ENCODE measurements around the gene SPATA4.

SPATA4 gene

GRCh38 chr4:176187624-176188023 lies 7.8 kb downstream of the SPATA4 start:
- Histone ChIP-seq H3K18ac (ENCODE audit: low read length) (no peak overlapping the region), H3K4me3 (ENCODE audit: low read depth, low read length) (no peak overlapping the region), H3K9me3 (ENCODE audit: insufficient read depth, low read depth, low read length) (no peaks in the 10 kb centered on the region), H3K14ac (ENCODE audit: low read length) (no peak overlapping the region), H3K79me1 (ENCODE audit: low read length) (no peaks in the 10 kb centered on the region), H3K4me2 (ENCODE audit: low read length) (no peak overlapping the region), H3K79me2 (ENCODE audit: control insufficient read depth, insufficient read depth, low read length, poor library complexity) (no peaks in the 10 kb centered on the region), H4K12ac (ENCODE audit: low read depth, low read length) (no peak overlapping the region), H2AFZ (ENCODE audit: insufficient read depth, low read length, poor library complexity) (no peak overlapping the region), H3K4me1 (ENCODE audit: control insufficient read depth in 1 of 2, insufficient read depth in 2 of 2, low read length in 2 of 2) (no peaks in the 10 kb centered on the region), H2BK5ac (ENCODE audit: low read depth, low read length, poor library complexity) (no peak overlapping the region), H3K9ac (ENCODE audit: low read length) (no peak overlapping the region), H4K8ac (ENCODE audit: low read depth, low read length) (no peak overlapping the region), H3K27ac (ENCODE audit: low read depth, low read length) (no peak overlapping the region), H3K36me3 (ENCODE audit: control insufficient read depth in 1 of 2, insufficient read depth in 2 of 2, low read length in 2 of 2) (no peaks in the 10 kb centered on the region), H4K91ac (ENCODE audit: low read depth, low read length) (no peak overlapping the region), H3K23ac (ENCODE audit: low read length) (no peak overlapping the region), H2BK120ac (ENCODE audit: insufficient read depth, low read length, poor library complexity) (no peak overlapping the region), H3K27me3 (ENCODE audit: insufficient read depth, low read length) (no peaks in the 10 kb centered on the region), H3K4ac (ENCODE audit: low read depth, low read length) (no peak overlapping the region), H2BK12ac (ENCODE audit: low read length) (no peak overlapping the region), H2AK5ac (ENCODE audit: low read length) (no peak overlapping the region)
- DNase-seq, result peak in 1 of 2 donors; percentile 22
- WGBS (ENCODE audit: extremely low coverage, insufficient coverage, insufficient read length), result no CpG with 5 or more reads among the region's 2 CpGs

GRCh38 chr4:176186671-176187395 lies 8.6 kb downstream of the SPATA4 start:
- no peak overlapping the region for H2BK120ac ChIP-seq (ENCODE audit: insufficient read depth, low read length, poor library complexity)

GRCh38 chr4:176186067-176186466 lies 9.3 kb downstream of the SPATA4 start:
- Histone ChIP-seq H2AK5ac (ENCODE audit: low read length) (no peak overlapping the region), H4K12ac (ENCODE audit: low read depth, low read length) (no peak overlapping the region), H3K4me2 (ENCODE audit: low read length) (no peak overlapping the region), H2BK12ac (ENCODE audit: low read length) (no peak overlapping the region), H3K36me3 (ENCODE audit: control insufficient read depth in 1 of 2, insufficient read depth in 2 of 2, low read length in 2 of 2) (no peaks in the 10 kb centered on the region), H3K14ac (ENCODE audit: low read length) (no peak overlapping the region), H3K4me3 (ENCODE audit: low read depth, low read length) (no peak overlapping the region), H4K91ac (ENCODE audit: low read depth, low read length) (no peak overlapping the region), H3K23ac (ENCODE audit: low read length) (no peak overlapping the region), H3K4ac (ENCODE audit: low read depth, low read length) (no peak overlapping the region), H2BK120ac (ENCODE audit: insufficient read depth, low read length, poor library complexity) (no peak overlapping the region), H2AFZ (ENCODE audit: insufficient read depth, low read length, poor library complexity) (no peak overlapping the region), H3K4me1 (ENCODE audit: control insufficient read depth in 1 of 2, insufficient read depth in 2 of 2, low read length in 2 of 2) (no peaks in the 10 kb centered on the region), H3K9me3 (ENCODE audit: insufficient read depth, low read depth, low read length) (no peaks in the 10 kb centered on the region), H3K27ac (ENCODE audit: low read depth, low read length) (no peak overlapping the region), H2BK5ac (ENCODE audit: low read depth, low read length, poor library complexity) (no peak overlapping the region), H4K8ac (ENCODE audit: low read depth, low read length) (no peak overlapping the region), H3K79me1 (ENCODE audit: low read length) (no peaks in the 10 kb centered on the region), H3K9ac (ENCODE audit: low read length) (no peak overlapping the region), H3K79me2 (ENCODE audit: control insufficient read depth, insufficient read depth, low read length, poor library complexity) (no peaks in the 10 kb centered on the region), H3K27me3 (ENCODE audit: insufficient read depth, low read length) (no peaks in the 10 kb centered on the region), H3K18ac (ENCODE audit: low read length) (no peak overlapping the region)
- no CpG with 5 or more reads among the region's 2 CpGs for WGBS (ENCODE audit: extremely low coverage, insufficient coverage, insufficient read length)
- no peak for DNase-seq

More at GRCh38 chr4:176186671-176187395, 8.6 kb downstream of the SPATA4 start:
- Histone ChIP-seq H3K79me2 (ENCODE audit: control insufficient read depth, insufficient read depth, low read length, poor library complexity) (no peaks in the 10 kb centered on the region), H4K12ac (ENCODE audit: low read depth, low read length) (no peak overlapping the region), H2BK5ac (ENCODE audit: low read depth, low read length, poor library complexity) (no peak overlapping the region), H3K9me3 (ENCODE audit: insufficient read depth, low read depth, low read length) (no peaks in the 10 kb centered on the region), H4K8ac (ENCODE audit: low read depth, low read length) (no peak overlapping the region), H3K23ac (ENCODE audit: low read length) (no peak overlapping the region), H2AFZ (ENCODE audit: insufficient read depth, low read length, poor library complexity) (no peak overlapping the region), H3K79me1 (ENCODE audit: low read length) (no peaks in the 10 kb centered on the region), H3K4me3 (ENCODE audit: low read depth, low read length) (no peak overlapping the region), H3K27ac (ENCODE audit: low read depth, low read length) (no peak overlapping the region), H2BK12ac (ENCODE audit: low read length) (no peak overlapping the region), H3K9ac (ENCODE audit: low read length) (no peak overlapping the region), H3K4ac (ENCODE audit: low read depth, low read length) (no peak overlapping the region), H2AK5ac (ENCODE audit: low read length) (no peak overlapping the region), H3K4me2 (ENCODE audit: low read length) (no peak overlapping the region), H3K36me3 (ENCODE audit: control insufficient read depth in 1 of 2, insufficient read depth in 2 of 2, low read length in 2 of 2) (no peaks in the 10 kb centered on the region), H3K4me1 (ENCODE audit: control insufficient read depth in 1 of 2, insufficient read depth in 2 of 2, low read length in 2 of 2) (no peaks in the 10 kb centered on the region), H3K27me3 (ENCODE audit: insufficient read depth, low read length) (no peaks in the 10 kb centered on the region), H3K18ac (ENCODE audit: low read length) (no peak overlapping the region), H4K91ac (ENCODE audit: low read depth, low read length) (no peak overlapping the region), H3K14ac (ENCODE audit: low read length) (no peak overlapping the region)
- no CpG with 5 or more reads among the region's 6 CpGs for WGBS (ENCODE audit: extremely low coverage, insufficient coverage, insufficient read length)
- no peak for DNase-seq

DNA sequence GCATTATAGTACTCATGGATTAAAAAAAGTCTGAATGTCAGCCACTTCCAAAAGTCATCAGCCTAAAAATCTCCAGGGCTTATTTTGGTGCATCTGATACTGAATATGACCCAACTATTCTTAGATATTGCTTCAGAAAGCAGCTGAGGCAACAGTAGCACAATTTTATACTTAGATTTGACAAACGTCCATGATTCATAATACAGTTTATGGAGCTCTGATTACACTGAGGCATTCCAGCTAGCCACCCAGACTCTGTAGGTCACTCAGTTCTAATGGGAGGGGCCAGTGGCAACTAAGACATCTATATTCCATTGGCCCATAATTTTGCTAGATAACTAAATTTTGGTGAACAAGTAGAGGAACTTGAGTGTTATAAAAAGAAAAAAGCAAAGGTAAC lies 10.3 kb downstream of the SPATA4 start:
- H2BK5ac ChIP-seq (ENCODE audit: low read depth, low read length, poor library complexity), result no peak overlapping the region
- H3K9me3 ChIP-seq (ENCODE audit: insufficient read depth, low read depth, low read length), result no peaks in the 10 kb centered on the region
- no peak overlapping the region for H4K8ac ChIP-seq (ENCODE audit: low read depth, low read length)
- no peak overlapping the region for H3K4ac ChIP-seq (ENCODE audit: low read depth, low read length)
- no peak overlapping the region for H3K4me2 ChIP-seq (ENCODE audit: low read length)
- no peak overlapping the region for H3K23ac ChIP-seq (ENCODE audit: low read length)
- H3K79me1 ChIP-seq (ENCODE audit: low read length), result no peaks in the 10 kb centered on the region
- no peak for DNase-seq
- H2BK120ac ChIP-seq (ENCODE audit: insufficient read depth, low read length, poor library complexity), result no peak overlapping the region
- H4K12ac ChIP-seq (ENCODE audit: low read depth, low read length), result no peak overlapping the region
- no peaks in the 10 kb centered on the region for H3K36me3 ChIP-seq (ENCODE audit: control insufficient read depth in 1 of 2, insufficient read depth in 2 of 2, low read length in 2 of 2)
- H2AK5ac ChIP-seq (ENCODE audit: low read length), result no peak overlapping the region
- H2BK12ac ChIP-seq (ENCODE audit: low read length), result no peak overlapping the region
- no CpG with 5 or more reads among the region's 1 CpG for WGBS (ENCODE audit: extremely low coverage, insufficient coverage, insufficient read length)
- no peak overlapping the region for H3K9ac ChIP-seq (ENCODE audit: low read length)
- H3K14ac ChIP-seq (ENCODE audit: low read length), result no peak overlapping the region
- no peak overlapping the region for H2AFZ ChIP-seq (ENCODE audit: insufficient read depth, low read length, poor library complexity)
- H3K79me2 ChIP-seq (ENCODE audit: control insufficient read depth, insufficient read depth, low read length, poor library complexity), result no peaks in the 10 kb centered on the region
- no peaks in the 10 kb centered on the region for H3K4me1 ChIP-seq (ENCODE audit: control insufficient read depth in 1 of 2, insufficient read depth in 2 of 2, low read length in 2 of 2)
- H3K27me3 ChIP-seq (ENCODE audit: insufficient read depth, low read length), result no peaks in the 10 kb centered on the region
- H3K27ac ChIP-seq (ENCODE audit: low read depth, low read length), result no peak overlapping the region
- H4K91ac ChIP-seq (ENCODE audit: low read depth, low read length), result no peak overlapping the region
- H3K4me3 ChIP-seq (ENCODE audit: low read depth, low read length), result no peak overlapping the region
- H3K18ac ChIP-seq (ENCODE audit: low read length), result no peak overlapping the region

Measured in trophoblast cell (in vitro differentiated cells and primary cell).